Measurements from ENCODE around the gene TSSK3. TPM values are rescaled to one million over a fixed set of nuclear protein-coding genes. Genes with fewer than 3 reads are reported as not detected.
A peak's percentile ranks its signal among the peaks of the same experiment; 100 is the strongest.

The TSSK3 gene
- total RNA-seq, 1 experiment from 2014 or later = 2.9 TPM

GRCh38 chr1:32361674-32362473, 465 bp upstream of the TSSK3 start (continued):
- TF ChIP-seq ZSCAN18 (CRISPR knock-in tag; IDR thresholded peaks at IDR 0.05) = no peak
- TF ChIP-seq ZBTB43 (CRISPR knock-in tag; IDR thresholded peaks at IDR 0.05) = peak; percentile 43; the same call in 1 of the 2 replicates
- TF ChIP-seq ELF4 (CRISPR knock-in tag; IDR thresholded peaks at IDR 0.05; ENCODE audit: low read depth) = 0 out of 2 replicates have a peak, but pooled peaks have one; percentile 51
- peak; percentile 50; the same call in 1 of the 2 replicates for TF ChIP-seq E2F5 (CRISPR knock-in tag; IDR thresholded peaks at IDR 0.05)
- 0 out of 2 replicates have a peak, but pooled peaks have one; percentile 34 for TF ChIP-seq MAX (CRISPR knock-in tag; IDR thresholded peaks at IDR 0.05)
- 0 out of 2 replicates have a peak, but pooled peaks have one; percentile 31 for TF ChIP-seq ZNF232 (CRISPR knock-in tag; IDR thresholded peaks at IDR 0.05)
- TF ChIP-seq ZNF423 (CRISPR knock-in tag; IDR thresholded peaks at IDR 0.05) = peak; percentile 81
- 0 out of 2 replicates have a peak, but pooled peaks have one; percentile 25 for TF ChIP-seq ETV6 (CRISPR knock-in tag; IDR thresholded peaks at IDR 0.05)
- TF ChIP-seq ZNF317 (CRISPR knock-in tag; IDR thresholded peaks at IDR 0.05; ENCODE audit: borderline replicate concordance, low read depth) = 0 out of 2 replicates have a peak, but pooled peaks have one; percentile 31
- peak; percentile 37; the same call in 1 of the 2 replicates for TF ChIP-seq EMX1 (CRISPR knock-in tag; IDR thresholded peaks at IDR 0.05)
- TF ChIP-seq NR2C2 (CRISPR knock-in tag; IDR thresholded peaks at IDR 0.05) = no peak
- TF ChIP-seq ZNF425 (CRISPR knock-in tag; conservative IDR thresholded peaks at IDR 0.05) = no peak
- TF ChIP-seq ATF1 (CRISPR knock-in tag; IDR thresholded peaks at IDR 0.05) = 0 out of 2 replicates have a peak, but pooled peaks have one; percentile 68
- TF ChIP-seq CREB1 (CRISPR knock-in tag; IDR thresholded peaks at IDR 0.05) = 0 out of 2 replicates have a peak, but pooled peaks have one; percentile 67
- peak; percentile 35; the same call in 1 of the 2 replicates for TF ChIP-seq ZNF281 (CRISPR knock-in tag; IDR thresholded peaks at IDR 0.05)
- TF ChIP-seq CREM (CRISPR knock-in tag; IDR thresholded peaks at IDR 0.05) = 0 out of 2 replicates have a peak, but pooled peaks have one; percentile 67
- 0 out of 2 replicates have a peak, but pooled peaks have one; percentile 15 for TF ChIP-seq AFF4 (CRISPR knock-in tag; IDR thresholded peaks at IDR 0.05; ENCODE audit: borderline replicate concordance)
